OCI-LY3 (cell line): Measurements from ENCODE around the gene BIRC7.

Experiments
- EZH2phosphoT487 ChIP-seq: fragments of 200-600 bp; shearing (Covaris generic); IDR thresholded peaks from 2 replicates; pipeline ENCODE4 v1.6.1; 2018; ENCODE audit warnings: antibody characterized with exemption, mixed run types, low read depth
- TF ChIP-seq, protein P1 (sequence below): fragments of 200-600, 300-600 bp; sonication (generic); IDR thresholded peaks from 2 replicates; pipeline ENCODE4 v1.5.1; 2014; ENCODE audit warnings: antibody characterized with exemption, low read length, low read depth

DNA sequence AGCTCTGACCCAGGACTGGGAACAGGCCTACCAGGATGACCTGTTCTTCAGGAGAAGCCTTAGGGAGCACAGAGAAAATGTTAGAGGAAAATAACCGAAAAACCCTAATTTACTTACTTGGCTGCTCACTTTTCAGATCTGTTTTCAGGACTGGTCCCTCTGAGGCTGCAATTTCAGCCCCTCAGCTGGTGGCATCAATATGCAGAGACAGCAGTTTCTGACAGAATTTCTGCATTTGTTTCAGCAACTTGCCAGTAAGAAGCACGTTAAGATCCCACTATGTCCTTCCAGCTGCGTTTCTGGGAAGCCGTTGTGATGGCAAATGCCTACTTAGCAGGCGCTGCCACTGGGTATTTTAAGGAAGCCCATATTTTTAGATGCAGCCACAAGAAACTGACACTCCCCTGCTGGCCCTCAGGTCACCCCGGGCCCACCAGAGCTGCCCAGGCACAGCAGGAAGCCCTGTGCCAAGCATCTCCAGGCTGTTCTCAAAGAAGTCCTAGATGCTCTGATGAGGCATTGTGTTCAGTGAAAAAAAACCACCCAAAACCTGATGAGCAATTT is 27.3 kb upstream of the BIRC7 start:
- TF ChIP-seq, protein P1, sequence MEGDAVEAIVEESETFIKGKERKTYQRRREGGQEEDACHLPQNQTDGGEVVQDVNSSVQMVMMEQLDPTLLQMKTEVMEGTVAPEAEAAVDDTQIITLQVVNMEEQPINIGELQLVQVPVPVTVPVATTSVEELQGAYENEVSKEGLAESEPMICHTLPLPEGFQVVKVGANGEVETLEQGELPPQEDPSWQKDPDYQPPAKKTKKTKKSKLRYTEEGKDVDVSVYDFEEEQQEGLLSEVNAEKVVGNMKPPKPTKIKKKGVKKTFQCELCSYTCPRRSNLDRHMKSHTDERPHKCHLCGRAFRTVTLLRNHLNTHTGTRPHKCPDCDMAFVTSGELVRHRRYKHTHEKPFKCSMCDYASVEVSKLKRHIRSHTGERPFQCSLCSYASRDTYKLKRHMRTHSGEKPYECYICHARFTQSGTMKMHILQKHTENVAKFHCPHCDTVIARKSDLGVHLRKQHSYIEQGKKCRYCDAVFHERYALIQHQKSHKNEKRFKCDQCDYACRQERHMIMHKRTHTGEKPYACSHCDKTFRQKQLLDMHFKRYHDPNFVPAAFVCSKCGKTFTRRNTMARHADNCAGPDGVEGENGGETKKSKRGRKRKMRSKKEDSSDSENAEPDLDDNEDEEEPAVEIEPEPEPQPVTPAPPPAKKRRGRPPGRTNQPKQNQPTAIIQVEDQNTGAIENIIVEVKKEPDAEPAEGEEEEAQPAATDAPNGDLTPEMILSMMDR: no peak
- TF ChIP-seq EZH2phosphoT487: no peak
